HL-60/S4 (cell line): ENCODE results near the gene SSC5D.
"Not testable (repeated sequence)": the region's sequence is repeated elsewhere in the genome, so short reads cannot be mapped to it uniquely, and the experiment has no call there.

Experiments
- in situ Hi-C: fragments of 300-500 bp; cut with MboI; formaldehyde crosslinking; loops from 2 replicates; pipeline ENCODE4 v1.14.3; 2022; ENCODE audit warnings: low sequenced_read_pairs

The SSC5D gene

GRCh38 chr19:55502197-55502952, 14.1 kb downstream of the SSC5D start:
- in situ Hi-C loops: loop anchor here (10.0 kb wide), 1 partner anchor 368 kb away; no protein-coding TSS in a partner anchor

- in situ Hi-C loops: loop anchor here (10.0 kb wide), 1 partner anchor 368 kb away; no protein-coding TSS in a partner anchor
These were observed 14.9 kb downstream of the SSC5D start for GRCh38 chr19:55503157-55503501.

- in situ Hi-C loops: loop anchor here (10.0 kb wide), 1 partner anchor 369 kb away; no protein-coding TSS in a partner anchor
These were observed 15.4 kb downstream of the SSC5D start for GRCh38 chr19:55503502-55504251.

- in situ Hi-C loops: loop anchor here (10.0 kb wide), 1 partner anchor 369 kb away; no protein-coding TSS in a partner anchor
These were observed 16.0 kb downstream of the SSC5D start for GRCh38 chr19:55504252-55504603.

- in situ Hi-C loops: loop anchor here (10.0 kb wide), 1 partner anchor 370 kb away; no protein-coding TSS in a partner anchor
These were observed 16.7 kb downstream of the SSC5D start for GRCh38 chr19:55504981-55505380.

GRCh38 chr19:55508120-55508519, 19.9 kb downstream of the SSC5D start:
- in situ Hi-C loops: loop anchor here (10.0 kb wide), 1 partner anchor 373 kb away; no protein-coding TSS in a partner anchor

GRCh38 chr19:55516878-55517620, 28.8 kb downstream of the SSC5D start:
- in situ Hi-C loops: loop anchor here (5.0 kb wide), 1 partner anchor 110 kb away; no protein-coding TSS in a partner anchor

GRCh38 chr19:55519451-55520311, 31.4 kb downstream of the SSC5D start:
- in situ Hi-C loops: loop anchor here (5.0 kb wide), 1 partner anchor 108 kb away; no protein-coding TSS in a partner anchor

GRCh38 chr19:55520691-55521292, 32.6 kb downstream of the SSC5D start:
- in situ Hi-C loops: no loop called here

GRCh38 chr19:55525289-55526101, 37.3 kb downstream of the SSC5D start:
- in situ Hi-C loops: no loop called here

GRCh38 chr19:55526216-55527196, 38.3 kb downstream of the SSC5D start:
- in situ Hi-C loops: no loop called here

GRCh38 chr19:55527197-55528029, 39.2 kb downstream of the SSC5D start:
- in situ Hi-C loops: no loop called here

- in situ Hi-C loops: no loop called here
These were observed 40.0 kb downstream of the SSC5D start for GRCh38 chr19:55528030-55528803.

- in situ Hi-C loops: no loop called here
These were observed 41.5 kb downstream of the SSC5D start for GRCh38 chr19:55529636-55530234.

GRCh38 chr19:55530996-55531395, 42.8 kb downstream of the SSC5D start:
- in situ Hi-C loops: no loop called here

- in situ Hi-C loops: not testable (repeated sequence)
These were observed 46.0 kb downstream of the SSC5D start for GRCh38 chr19:55534280-55534679.
